Parathyroid adenoma (tissue), 2 donors: ENCODE results near the gene LGALS3BP.

ENCODE experiments used
- H2AFZ ChIP-seq: fragments of 300-600 bp; sonication (generic); one replicate; pipeline ENCODE4 v1.7.0; 2017; ENCODE audit warnings: antibody characterized with exemption, mild to moderate bottlenecking
- H3K27ac ChIP-seq: fragments of 300-600 bp; sonication (generic); one replicate; pipeline ENCODE4 v1.7.0; 2017
- H3K27me3 ChIP-seq: fragments of 300-600 bp; sonication (generic); one replicate; pipeline ENCODE4 v1.7.0; 2017; ENCODE audit warnings: low read length; ENCODE audit not compliant: control insufficient read depth, insufficient read depth
- H3K36me3 ChIP-seq: fragments of 300-600 bp; sonication (generic); one replicate; pipeline ENCODE4 v1.7.0; 2017; ENCODE audit warnings: low read length; ENCODE audit not compliant: control insufficient read depth, insufficient read depth
- H3K4me1 ChIP-seq: fragments of 300-600 bp; sonication (generic); one replicate; pipeline ENCODE4 v1.7.0; 2017; ENCODE audit warnings: control low read depth
- H3K4me2 ChIP-seq: fragments of 300-600 bp; sonication (generic); one replicate; pipeline ENCODE4 v1.7.0; 2017; ENCODE audit warnings: low read length
- H3K4me3 ChIP-seq: fragments of 300-600 bp; sonication (generic); one replicate; pipeline ENCODE4 v1.7.0; 2017; ENCODE audit warnings: low read depth, low read length
- H3K79me2 ChIP-seq: fragments of 300-600 bp; sonication (generic); one replicate; pipeline ENCODE4 v1.7.0; 2017; ENCODE audit warnings: control low read depth
- H3K9ac ChIP-seq: fragments of 300-600 bp; sonication (generic); one replicate; pipeline ENCODE4 v1.7.0; 2017; ENCODE audit warnings: mild to moderate bottlenecking
- H3K9me3 ChIP-seq: fragments of 300-600 bp; sonication (generic); one replicate; pipeline ENCODE4 v1.7.0; 2017; ENCODE audit warnings: low read length; ENCODE audit not compliant: control insufficient read depth
- TF ChIP-seq, protein P1 (sequence below): fragments of 300-600 bp; sonication (generic); IDR thresholded peaks from one replicate; pipeline ENCODE4 v1.7.0; 2017; ENCODE audit warnings: antibody characterized with exemption, mild to moderate bottlenecking
- donor health status: primary hyperparathyroidism.

The LGALS3BP gene

DNA sequence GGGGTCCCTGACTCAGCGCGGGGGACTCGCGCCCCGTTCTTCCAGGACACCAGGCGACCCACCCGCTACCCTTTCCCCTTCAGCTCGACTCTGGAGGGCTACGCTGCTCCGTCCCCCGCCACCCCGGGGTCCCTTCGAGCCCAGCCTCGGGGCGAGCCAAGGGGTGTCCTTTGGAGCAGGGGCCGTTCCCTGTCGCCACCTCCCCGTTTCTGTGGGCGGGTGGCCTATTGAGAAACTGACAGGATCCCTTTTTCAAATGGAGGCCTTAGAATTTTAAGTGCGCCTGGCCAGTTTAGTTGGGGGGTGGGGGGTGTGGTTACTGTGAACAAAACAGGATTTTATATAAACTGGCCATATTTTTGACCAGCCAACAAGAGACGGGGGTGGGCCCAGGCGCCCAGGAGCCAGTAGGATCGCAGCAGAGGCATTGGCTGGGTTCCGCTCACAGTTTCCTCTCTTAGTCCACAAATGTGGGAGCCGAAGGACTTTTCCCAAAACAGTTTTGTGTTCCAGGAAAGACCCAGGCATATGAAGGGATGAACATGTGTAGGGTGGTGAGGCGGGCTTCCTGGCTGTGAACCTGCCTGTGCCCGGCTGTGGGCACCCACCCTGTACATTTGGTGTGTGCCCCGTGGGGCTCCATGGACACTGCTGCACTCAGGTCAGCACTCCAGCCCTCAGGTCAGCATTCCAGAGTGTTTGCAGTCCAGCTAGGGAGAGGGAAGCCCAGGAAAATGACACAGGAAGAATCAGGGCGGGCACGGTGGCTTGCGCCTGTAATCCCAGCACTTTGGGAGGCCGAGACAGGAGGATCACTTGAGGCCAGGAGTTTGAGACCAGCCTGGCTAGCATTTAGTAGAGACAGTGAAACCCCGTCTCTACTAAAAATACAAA is 53.8 kb downstream of the LGALS3BP start:
- peaks cover 7% of the 10 kb centered on the region for H3K4me1 ChIP-seq
- peak overlapping the region; percentile 56 for H3K27ac ChIP-seq
- no peaks in the 10 kb centered on the region for H3K27me3 ChIP-seq
- H3K36me3 ChIP-seq, result no peaks in the 10 kb centered on the region
- peak overlapping the region; percentile 46 for H3K4me3 ChIP-seq
- H3K9ac ChIP-seq, result no peak overlapping the region
- peak overlapping the region; percentile 57 for H3K4me2 ChIP-seq
- H2AFZ ChIP-seq, result peak overlapping the region; percentile 68
- TF ChIP-seq, protein P1, sequence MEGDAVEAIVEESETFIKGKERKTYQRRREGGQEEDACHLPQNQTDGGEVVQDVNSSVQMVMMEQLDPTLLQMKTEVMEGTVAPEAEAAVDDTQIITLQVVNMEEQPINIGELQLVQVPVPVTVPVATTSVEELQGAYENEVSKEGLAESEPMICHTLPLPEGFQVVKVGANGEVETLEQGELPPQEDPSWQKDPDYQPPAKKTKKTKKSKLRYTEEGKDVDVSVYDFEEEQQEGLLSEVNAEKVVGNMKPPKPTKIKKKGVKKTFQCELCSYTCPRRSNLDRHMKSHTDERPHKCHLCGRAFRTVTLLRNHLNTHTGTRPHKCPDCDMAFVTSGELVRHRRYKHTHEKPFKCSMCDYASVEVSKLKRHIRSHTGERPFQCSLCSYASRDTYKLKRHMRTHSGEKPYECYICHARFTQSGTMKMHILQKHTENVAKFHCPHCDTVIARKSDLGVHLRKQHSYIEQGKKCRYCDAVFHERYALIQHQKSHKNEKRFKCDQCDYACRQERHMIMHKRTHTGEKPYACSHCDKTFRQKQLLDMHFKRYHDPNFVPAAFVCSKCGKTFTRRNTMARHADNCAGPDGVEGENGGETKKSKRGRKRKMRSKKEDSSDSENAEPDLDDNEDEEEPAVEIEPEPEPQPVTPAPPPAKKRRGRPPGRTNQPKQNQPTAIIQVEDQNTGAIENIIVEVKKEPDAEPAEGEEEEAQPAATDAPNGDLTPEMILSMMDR, result no peak
- H3K79me2 ChIP-seq, result no peaks in the 10 kb centered on the region
- no peaks in the 10 kb centered on the region for H3K9me3 ChIP-seq

DNA sequence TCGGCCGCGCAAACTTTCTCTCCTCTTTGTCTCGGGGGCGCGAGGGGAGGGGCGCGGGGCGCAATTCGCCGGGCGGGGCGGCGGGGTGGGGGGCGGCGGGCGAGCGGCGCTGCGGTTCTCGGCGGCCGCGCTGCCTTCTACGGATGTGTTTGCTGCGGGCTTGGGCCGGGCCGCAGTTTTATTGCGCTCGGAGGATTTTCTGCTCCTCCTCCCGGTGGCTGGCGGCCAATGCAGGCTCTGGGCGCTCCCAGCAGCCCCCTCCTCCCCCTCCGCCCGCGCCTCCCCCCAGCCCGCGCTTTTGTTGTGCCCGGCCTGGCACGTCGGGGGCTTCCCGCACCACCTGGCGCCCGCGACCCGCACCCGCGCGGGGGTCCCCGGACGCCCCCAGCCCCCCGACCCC is 54.5 kb downstream of the LGALS3BP start, which contains the start of gene TIMP2:
TSS of gene TIMP2 (minus strand) at position 154 of the 400 bp plus-strand sequence. CDS start 299 bp downstream, outside the sequence.
- no peaks in the 10 kb centered on the region for H3K79me2 ChIP-seq
- H3K9me3 ChIP-seq, result no peaks in the 10 kb centered on the region
- H3K4me1 ChIP-seq, result peaks cover 7% of the 10 kb centered on the region
- H3K4me2 ChIP-seq, result peak within 1 kb of the TSS; percentile 92
- peak within 1 kb of the TSS; percentile 68 for H2AFZ ChIP-seq
- H3K9ac ChIP-seq, result no peak within 1 kb of the TSS
- peak within 1 kb of the TSS; percentile 56 for H3K27ac ChIP-seq
- TF ChIP-seq, protein P1, result peak; percentile 17
- peak within 1 kb of the TSS; percentile 61 for H3K4me3 ChIP-seq
- H3K36me3 ChIP-seq, result no peaks in the 10 kb centered on the region
- H3K27me3 ChIP-seq, result no peaks in the 10 kb centered on the region

DNA sequence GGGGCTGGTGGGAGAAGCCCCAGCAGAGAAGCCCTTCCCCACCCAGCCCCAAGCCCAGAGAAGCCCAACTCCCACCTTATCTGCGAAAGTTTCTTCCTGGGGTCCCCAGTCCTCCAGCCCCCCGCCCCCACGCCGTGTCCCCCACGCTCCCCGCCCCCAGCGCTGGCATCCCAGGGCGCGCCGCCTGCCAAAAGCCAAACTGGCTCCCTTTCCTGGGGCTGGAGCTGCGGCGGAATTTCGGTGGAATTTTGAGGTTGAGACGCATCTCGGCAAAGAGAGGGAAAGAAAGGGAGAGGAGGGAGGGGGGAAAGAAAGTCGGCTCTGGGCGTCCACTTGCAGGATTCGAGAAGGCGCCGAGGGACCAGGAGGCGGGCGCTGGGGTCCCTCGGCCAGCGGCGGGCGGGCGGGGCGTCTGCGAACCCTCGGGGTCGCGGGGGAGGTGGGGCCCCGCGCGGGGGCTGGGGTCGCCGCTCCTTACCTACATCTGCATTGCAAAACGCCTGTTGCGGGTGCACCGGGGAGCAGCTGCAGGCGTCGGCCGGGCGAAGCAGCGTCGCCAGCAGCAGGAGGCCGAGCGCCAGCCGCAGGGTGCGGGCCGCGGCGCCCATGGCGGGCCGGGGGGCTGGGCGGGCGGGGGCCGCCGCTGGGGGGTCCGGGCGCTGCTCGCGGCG is 55.1 kb downstream of the LGALS3BP start:
- Histone ChIP-seq H3K79me2 (no peaks in the 10 kb centered on the region), H2AFZ (peak overlapping the region; percentile 41), H3K27me3 (no peaks in the 10 kb centered on the region), H3K4me1 (peaks cover 7% of the 10 kb centered on the region), H3K36me3 (no peaks in the 10 kb centered on the region), H3K4me3 (peak overlapping the region; percentile 61), H3K9ac (no peak overlapping the region), H3K4me2 (peak overlapping the region; percentile 92), H3K9me3 (no peaks in the 10 kb centered on the region), H3K27ac (no peak overlapping the region)
- TF ChIP-seq, protein P1, result no peak

DNA sequence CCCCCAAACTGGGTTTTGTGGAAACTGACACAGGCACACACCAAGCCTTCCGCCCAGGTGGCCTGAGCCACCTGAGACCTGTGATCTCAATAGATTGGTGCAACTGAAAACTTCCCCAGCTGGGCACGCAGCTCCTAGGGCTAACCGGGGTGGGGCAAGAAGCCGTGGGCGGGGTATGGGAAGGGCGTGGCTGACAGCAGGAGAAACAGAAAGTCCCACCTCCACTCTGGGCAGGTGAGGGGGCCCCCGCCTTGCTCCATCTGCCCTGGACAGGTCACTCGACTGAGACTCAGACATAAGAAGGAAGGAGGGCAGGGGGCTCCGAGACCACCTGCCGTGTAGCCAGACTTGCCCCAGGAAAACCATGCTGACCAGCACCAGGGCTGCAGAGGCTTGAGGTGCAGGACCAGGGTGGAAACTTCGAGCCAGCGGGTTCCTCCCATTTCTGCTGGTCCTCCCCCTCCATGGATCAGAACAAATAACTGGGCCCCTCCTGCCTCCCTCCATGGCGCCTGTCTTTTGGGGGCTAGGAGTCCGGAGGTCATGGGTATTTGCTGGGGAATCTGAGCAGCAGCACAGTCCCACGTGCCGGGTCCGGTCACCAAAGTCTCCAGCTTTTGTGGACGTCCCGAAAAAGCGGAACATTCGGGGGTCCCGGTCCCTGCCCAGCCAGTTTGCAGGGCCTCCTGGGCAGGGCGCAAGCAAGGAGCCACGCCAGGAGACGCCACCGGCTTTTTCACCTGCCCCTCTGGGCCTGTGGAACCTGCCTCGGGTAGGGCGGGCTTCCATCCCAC is 55.9 kb downstream of the LGALS3BP start:
- H3K27me3 ChIP-seq, result no peaks in the 10 kb centered on the region
- TF ChIP-seq, protein P1, result no peak
- H3K4me2 ChIP-seq, result peak overlapping the region; percentile 92
- no peaks in the 10 kb centered on the region for H3K9me3 ChIP-seq
- peak overlapping the region; percentile 41 for H2AFZ ChIP-seq
- H3K79me2 ChIP-seq, result no peaks in the 10 kb centered on the region
- no peak overlapping the region for H3K27ac ChIP-seq
- no peak overlapping the region for H3K9ac ChIP-seq
- H3K36me3 ChIP-seq, result no peaks in the 10 kb centered on the region
- H3K4me1 ChIP-seq, result peaks cover 7% of the 10 kb centered on the region
- peak overlapping the region; percentile 61 for H3K4me3 ChIP-seq
